ENCODE measurements around the gene PTPRN2. TPM values are rescaled to one million over a fixed set of nuclear protein-coding genes. Genes with fewer than 3 reads are reported as not detected.

Gene PTPRN2
- polyA plus RNA-seq, 1 of the 3 experiments (the other 2 are of a cell fraction) = 4.0 TPM

- POLR2A ChIA-PET = no interaction called here
- peaks cover 0 to 9% of the 10 kb centered on the region in 2 experiments; a peak in 1 of 4 replicates for H3K4me1 ChIP-seq (ENCODE audit: control insufficient read depth in 1 of 2, insufficient read depth in 2 of 2, low read depth in 1 of 2, low read length in 1 of 2)
Measured at GRCh38 chr7:157759246-157759805, 828.3 kb downstream of the PTPRN2 start.

More at GRCh38 chr7:157759246-157759805, 828.3 kb downstream of the PTPRN2 start:
- Histone ChIP-seq H2AFZ (ENCODE audit: low read depth) (no peak overlapping the region), H3K27ac (ENCODE audit: low read depth in 2 of 2, low read length in 1 of 2) (no peak overlapping the region), H3K9me3 (no peaks in the 10 kb centered on the region), H3K36me3 (replicated peaks in 1 of 2; ENCODE audit: control insufficient read depth in 1 of 2, insufficient read depth in 2 of 2, low read length in 1 of 2) (no peaks in the 10 kb centered on the region), H3F3A (replicated peaks; ENCODE audit: insufficient read depth) (no peaks in the 10 kb centered on the region), H3K4me2 (no peak overlapping the region), H3K27me3 (ENCODE audit: insufficient read depth) (no peaks in the 10 kb centered on the region), H3K79me2 (ENCODE audit: insufficient read depth) (no peaks in the 10 kb centered on the region), H3K9ac (no peak overlapping the region), H4K20me1 (ENCODE audit: insufficient read depth) (no peaks in the 10 kb centered on the region), H3K9me2 (no peaks in the 10 kb centered on the region), H3K4me3 (ENCODE audit: low read depth in 2 of 2, low read length in 1 of 2) (no peak overlapping the region)
- WGBS (ENCODE audit: low lambda C conversion rate) = 65% methylated on average over 16 of the region's 19 CpGs
- no peak for TF ChIP-seq RAD21 (IDR thresholded peaks at IDR 0.05; ENCODE audit: low read length)
- no peak for TF ChIP-seq RFX5 (IDR thresholded peaks at IDR 0.05; ENCODE audit: low read length)
- TF ChIP-seq JUND (IDR thresholded peaks at IDR 0.05) = no peak
- TF ChIP-seq EZH2phosphoT487 (IDR thresholded peaks at IDR 0.05; ENCODE audit: borderline replicate concordance, low read depth) = no peak
- no peak for TF ChIP-seq GABPA (IDR thresholded peaks at IDR 0.05; ENCODE audit: low read depth)
- no peak for TF ChIP-seq YY1 (IDR thresholded peaks at IDR 0.05; ENCODE audit: low read depth)
- no peak for TF ChIP-seq EP300 (IDR thresholded peaks at IDR 0.05; ENCODE audit: borderline replicate concordance in 1 of 2, low read depth in 1 of 2, low read length in 1 of 2)
- TF ChIP-seq SMC3 (IDR thresholded peaks at IDR 0.05; ENCODE audit: low read depth, low read length) = no peak
- TF ChIP-seq MEF2A (IDR thresholded peaks at IDR 0.05; ENCODE audit: borderline replicate concordance, low read depth) = no peak
- no peak for TF ChIP-seq REST (IDR thresholded peaks at IDR 0.05; ENCODE audit: low read depth, low read length)
- TF ChIP-seq USF2 (IDR thresholded peaks at IDR 0.05; ENCODE audit: borderline replicate concordance, low read depth, low read length) = no peak
- TF ChIP-seq NRF1 (IDR thresholded peaks at IDR 0.05; ENCODE audit: low read depth, low read length) = no peak
- CTCF ChIA-PET = interaction anchor here (1.9 kb wide), 1 partner anchor 327 kb away, joined by 6 read pairs; no protein-coding TSS in a partner anchor
- DNase-seq = no peak
